ENCODE data around the gene LDLRAD3. TPM values are rescaled to one million over a fixed set of nuclear protein-coding genes. Genes with fewer than 3 reads are reported as not detected.

Gene LDLRAD3
- total RNA-seq, 4 donors from 2014 or later, result 10.2 to 41.9 (median 19.8) TPM

- Histone ChIP-seq H3K4me3 (no peak overlapping the region), H3K9me3 (no peaks in the 10 kb centered on the region), H3K27me3 (no peaks in the 10 kb centered on the region), H3K36me3 (no peaks in the 10 kb centered on the region), H3K27ac (no peak overlapping the region), H3K4me1 (no peaks in the 10 kb centered on the region)
- intact Hi-C loops (cut with DNase I; ENCODE audit: low total_unique reads), result no loop called here
- no peak for DNase-seq
- no peak for TF ChIP-seq CTCF (IDR thresholded peaks at IDR 0.05)
- no peak for TF ChIP-seq POLR2A (IDR thresholded peaks at IDR 0.05)
Observed at GRCh38 chr11:35992548-35992947, 48.7 kb downstream of the LDLRAD3 start.

- H3K4me3 ChIP-seq, result no peak overlapping the region
- no peak overlapping the region for H3K27ac ChIP-seq
- H3K9me3 ChIP-seq, result no peaks in the 10 kb centered on the region
- H3K4me1 ChIP-seq, result no peaks in the 10 kb centered on the region
- intact Hi-C loops (cut with DNase I; ENCODE audit: low total_unique reads), result no loop called here
- no peak for DNase-seq
- no peaks in the 10 kb centered on the region for H3K27me3 ChIP-seq
- no peak for TF ChIP-seq CTCF (IDR thresholded peaks at IDR 0.05)
- TF ChIP-seq POLR2A (IDR thresholded peaks at IDR 0.05), result no peak
- no peaks in the 10 kb centered on the region for H3K36me3 ChIP-seq
Observed at GRCh38 chr11:35994421-35994820, 50.6 kb downstream of the LDLRAD3 start.

GRCh38 chr11:35995681-35996271 is 51.9 kb downstream of the LDLRAD3 start:
- Histone ChIP-seq H3K27me3 (no peaks in the 10 kb centered on the region), H3K4me1 (no peaks in the 10 kb centered on the region), H3K36me3 (no peaks in the 10 kb centered on the region), H3K9me3 (no peaks in the 10 kb centered on the region), H3K4me3 (no peak overlapping the region), H3K27ac (no peak overlapping the region)
- no peak for DNase-seq
- intact Hi-C loops (cut with DNase I; ENCODE audit: low total_unique reads), result no loop called here
- TF ChIP-seq CTCF (IDR thresholded peaks at IDR 0.05) (no peak), POLR2A (IDR thresholded peaks at IDR 0.05) (no peak)

- Histone ChIP-seq H3K4me3 (no peak overlapping the region), H3K4me1 (no peaks in the 10 kb centered on the region), H3K36me3 (no peaks in the 10 kb centered on the region), H3K27ac (no peak overlapping the region), H3K9me3 (no peaks in the 10 kb centered on the region), H3K27me3 (no peaks in the 10 kb centered on the region)
- DNase-seq, result no peak
- TF ChIP-seq POLR2A (IDR thresholded peaks at IDR 0.05) (no peak), CTCF (IDR thresholded peaks at IDR 0.05) (no peak)
- intact Hi-C loops (cut with DNase I; ENCODE audit: low total_unique reads), result no loop called here
Observed at GRCh38 chr11:35997902-35998520, 54.1 kb downstream of the LDLRAD3 start.

GRCh38 chr11:35998634-35999033 is 54.8 kb downstream of the LDLRAD3 start:
- Histone ChIP-seq H3K36me3 (no peaks in the 10 kb centered on the region), H3K27me3 (no peaks in the 10 kb centered on the region), H3K4me1 (no peaks in the 10 kb centered on the region), H3K9me3 (no peaks in the 10 kb centered on the region), H3K27ac (no peak overlapping the region), H3K4me3 (no peak overlapping the region)
- no peak for DNase-seq
- TF ChIP-seq CTCF (IDR thresholded peaks at IDR 0.05), result no peak
- TF ChIP-seq POLR2A (IDR thresholded peaks at IDR 0.05), result no peak
- intact Hi-C loops (cut with DNase I; ENCODE audit: low total_unique reads), result no loop called here

Measured in uterus (tissue), 4 donors.